Stimulated activated naive CD4-positive, alpha-beta T cell (primary cell): ENCODE results near the gene FUCA2.
"Not testable (repeated sequence)": the region's sequence is repeated elsewhere in the genome, so short reads cannot be mapped to it uniquely, and the experiment has no call there.

Experiments
- DNase-seq, 6 experiments: peaks; one replicate each; lab custom pipeline; 2025; lab: John Stamatoyannopoulos, UW

Gene FUCA2

DNA sequence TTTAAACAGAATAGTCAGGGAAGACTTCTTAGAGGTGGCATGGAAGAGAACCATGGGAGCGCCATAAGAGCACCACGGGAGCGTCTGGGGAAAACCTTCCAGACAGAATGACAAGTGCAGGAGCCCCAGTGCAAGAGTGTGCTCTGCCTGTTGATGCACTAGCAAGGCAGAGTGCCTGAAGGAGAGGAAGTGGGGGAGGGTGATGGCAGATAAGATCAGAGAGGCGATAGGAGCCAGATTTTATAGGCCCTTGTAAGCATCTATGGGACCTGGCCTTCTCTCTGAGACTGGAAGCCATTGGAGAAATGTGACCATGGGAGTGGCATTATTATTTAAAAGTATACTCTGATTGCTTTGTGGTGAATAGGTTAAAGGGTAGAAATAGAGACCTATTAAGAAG lies 13.1 kb downstream of the FUCA2 start:
- peak in 4 of 6 experiments; percentile 17 to 31 (median 24) for DNase-seq

DNA sequence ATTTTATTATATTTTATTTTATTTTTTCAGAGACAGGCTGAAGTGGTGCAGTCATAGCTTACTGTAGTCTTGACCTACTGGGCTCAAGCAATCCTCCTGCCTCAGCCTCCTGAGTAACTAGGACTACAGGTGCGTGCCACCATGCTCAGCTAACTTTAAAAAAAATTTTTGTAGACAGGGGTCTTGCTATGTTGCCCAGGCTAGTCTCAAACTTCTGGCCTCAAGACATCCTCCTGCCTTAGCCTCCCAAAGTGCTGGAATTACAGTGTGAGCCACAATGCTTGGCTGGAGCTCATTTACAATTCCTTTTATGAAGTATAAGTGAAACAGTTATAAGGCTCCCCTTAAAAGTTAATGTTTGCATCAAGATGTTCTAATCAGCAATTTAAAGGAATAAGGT lies 14.5 kb downstream of the FUCA2 start:
- DNase-seq, result no peak

DNA sequence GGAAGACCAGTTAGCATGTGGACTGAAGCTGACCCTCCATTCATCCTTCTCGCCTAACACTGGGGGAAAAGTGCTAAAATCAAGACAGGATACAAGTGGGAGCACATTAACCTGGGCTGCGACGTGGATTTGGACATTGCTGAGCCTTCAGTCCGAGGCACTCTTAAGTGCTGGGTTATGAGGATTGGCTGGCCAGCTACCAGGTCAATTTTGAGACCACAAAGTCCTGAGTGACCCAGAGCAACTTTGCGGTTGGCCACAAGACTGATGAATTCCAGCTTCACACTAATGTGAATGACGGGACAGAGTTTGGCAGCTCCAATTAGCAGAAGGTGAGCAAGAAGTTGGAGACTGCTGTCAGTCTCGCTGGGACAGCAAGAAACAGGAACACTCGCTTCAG lies 20.7 kb downstream of the FUCA2 start:
- DNase-seq, result no peak

DNA sequence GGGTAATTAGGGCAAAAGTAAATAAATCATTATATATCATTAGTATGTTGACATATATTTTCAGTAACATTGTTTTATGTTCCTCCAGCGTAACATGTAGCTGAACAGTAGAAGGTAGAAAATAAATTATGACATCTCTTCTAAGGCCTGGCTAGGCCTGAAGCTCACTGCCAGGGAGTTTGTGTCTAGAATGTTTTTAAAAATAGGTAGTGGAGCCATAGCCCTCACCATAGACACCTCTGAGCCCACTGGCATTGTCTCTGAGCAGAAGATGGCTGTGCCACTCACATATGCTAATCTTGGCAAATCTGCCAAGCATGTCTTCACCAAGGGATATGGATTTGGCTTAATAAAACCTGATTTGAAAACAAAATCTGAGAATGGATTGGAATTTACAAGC lies 21.3 kb downstream of the FUCA2 start:
- no peak for DNase-seq

DNA sequence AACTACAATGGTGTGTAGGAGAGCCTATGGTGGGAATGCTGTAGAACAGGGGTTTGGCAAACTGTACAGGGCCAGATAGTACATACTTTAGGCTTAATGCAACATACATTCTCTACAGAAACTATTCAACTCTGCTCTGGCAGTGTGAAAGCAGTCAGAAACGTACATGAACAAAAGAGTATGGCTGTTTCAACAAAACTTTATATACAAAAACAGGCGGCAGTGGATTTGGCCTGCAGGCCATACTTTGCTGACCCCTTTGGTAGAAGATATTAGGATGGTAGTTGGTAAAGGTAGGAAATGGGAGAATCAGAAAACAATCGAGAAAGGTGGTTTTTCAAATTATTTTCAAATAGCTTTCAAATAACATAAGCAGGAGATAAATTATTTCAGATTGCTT lies 24.8 kb downstream of the FUCA2 start:
- DNase-seq, result no peak

DNA sequence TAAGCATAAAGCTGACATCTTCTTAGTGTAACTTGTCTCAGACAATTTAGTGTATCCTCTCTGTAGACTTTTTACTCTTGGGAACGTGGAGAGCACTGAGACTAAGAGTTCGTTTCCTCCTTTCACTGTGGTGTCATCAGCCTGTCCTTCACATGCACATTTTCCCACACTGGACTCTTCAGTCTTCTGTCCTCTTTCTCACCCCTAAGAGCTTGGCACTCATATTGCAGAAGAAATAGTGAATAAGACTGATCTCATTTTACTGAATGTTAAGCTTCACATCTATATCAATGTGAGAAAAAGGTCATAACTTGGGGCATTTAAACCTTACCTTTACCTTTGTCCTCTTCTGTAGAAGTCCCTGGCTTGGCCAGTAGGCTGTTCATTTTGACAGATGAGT lies 25.6 kb downstream of the FUCA2 start:
- DNase-seq, result no peak

DNA sequence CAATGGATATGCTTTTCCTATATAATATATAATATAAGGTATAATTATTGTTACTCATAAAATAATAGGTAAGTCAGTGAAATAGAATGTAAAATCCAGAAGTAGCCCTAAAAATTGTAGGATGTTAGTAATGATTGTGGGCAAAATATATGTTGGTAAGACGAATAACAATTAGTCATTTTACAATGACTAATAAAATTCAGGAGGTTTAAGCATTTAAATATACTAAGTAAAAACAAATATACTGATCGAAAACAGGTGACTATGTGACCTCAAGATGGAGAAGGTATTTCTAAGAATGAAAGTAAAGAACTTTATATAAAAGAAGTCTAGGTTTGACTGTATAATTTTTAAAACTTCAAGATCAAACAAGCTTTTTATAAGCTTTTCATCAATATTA lies 28.9 kb downstream of the FUCA2 start:
- no peak for DNase-seq

DNA sequence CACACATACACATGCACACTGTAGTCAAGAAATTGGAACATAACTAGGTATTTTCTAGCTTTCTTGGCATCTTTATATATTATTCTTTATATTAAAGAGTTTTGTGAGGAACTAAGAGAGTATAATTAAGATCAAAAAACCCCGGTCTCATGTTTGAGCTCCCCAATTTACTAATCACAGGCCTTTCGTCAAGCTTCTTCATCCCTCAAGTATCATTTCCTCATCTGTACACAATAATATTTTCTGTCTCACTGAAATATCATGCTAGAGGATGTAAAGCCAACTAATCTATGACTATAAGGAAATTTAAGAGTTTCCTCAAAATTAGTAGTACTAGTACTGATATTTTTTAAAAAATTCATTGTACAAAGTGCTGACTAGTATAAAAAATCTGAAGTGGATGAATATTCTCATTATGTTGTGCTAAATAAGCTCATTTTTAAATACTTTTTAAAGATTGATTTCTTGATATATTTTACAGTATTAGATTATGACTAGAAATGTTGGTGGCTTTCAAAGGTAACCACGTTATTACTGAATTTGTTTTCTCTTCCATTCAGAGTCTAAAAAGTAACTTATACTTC lies 32.9 kb downstream of the FUCA2 start:
- DNase-seq, result no peak

GRCh38 chr6:143476545-143476944 lies 35.0 kb downstream of the FUCA2 start:
- DNase-seq, result no peak

- DNase-seq, result no peak
Observed at GRCh38 chr6:143471822-143472221, 39.7 kb downstream of the FUCA2 start.

DNA sequence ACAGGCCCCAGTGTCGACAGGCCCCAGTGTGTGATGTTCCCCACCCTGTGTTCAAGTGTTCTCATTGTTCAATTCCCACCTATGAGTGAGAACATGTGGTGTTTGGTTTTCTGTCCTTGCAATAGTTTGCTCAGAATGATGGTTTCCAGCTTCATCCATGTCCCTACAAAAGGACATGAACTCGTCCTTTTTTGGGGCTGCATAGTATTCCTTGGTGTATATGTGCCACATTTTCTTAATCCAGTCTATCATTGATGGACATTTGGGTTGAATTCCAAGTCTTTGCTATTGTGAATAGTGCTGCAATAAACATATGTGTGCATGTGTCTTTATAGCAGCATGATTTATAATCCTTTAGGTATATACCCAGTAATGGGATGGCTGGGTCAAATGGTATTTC lies 42.7 kb downstream of the FUCA2 start:
- DNase-seq, result not testable (repeated sequence)

GRCh38 chr6:143468026-143468425 lies 43.5 kb downstream of the FUCA2 start:
- no peak for DNase-seq

GRCh38 chr6:143465546-143465945 lies 46.0 kb downstream of the FUCA2 start:
- no peak for DNase-seq

DNA sequence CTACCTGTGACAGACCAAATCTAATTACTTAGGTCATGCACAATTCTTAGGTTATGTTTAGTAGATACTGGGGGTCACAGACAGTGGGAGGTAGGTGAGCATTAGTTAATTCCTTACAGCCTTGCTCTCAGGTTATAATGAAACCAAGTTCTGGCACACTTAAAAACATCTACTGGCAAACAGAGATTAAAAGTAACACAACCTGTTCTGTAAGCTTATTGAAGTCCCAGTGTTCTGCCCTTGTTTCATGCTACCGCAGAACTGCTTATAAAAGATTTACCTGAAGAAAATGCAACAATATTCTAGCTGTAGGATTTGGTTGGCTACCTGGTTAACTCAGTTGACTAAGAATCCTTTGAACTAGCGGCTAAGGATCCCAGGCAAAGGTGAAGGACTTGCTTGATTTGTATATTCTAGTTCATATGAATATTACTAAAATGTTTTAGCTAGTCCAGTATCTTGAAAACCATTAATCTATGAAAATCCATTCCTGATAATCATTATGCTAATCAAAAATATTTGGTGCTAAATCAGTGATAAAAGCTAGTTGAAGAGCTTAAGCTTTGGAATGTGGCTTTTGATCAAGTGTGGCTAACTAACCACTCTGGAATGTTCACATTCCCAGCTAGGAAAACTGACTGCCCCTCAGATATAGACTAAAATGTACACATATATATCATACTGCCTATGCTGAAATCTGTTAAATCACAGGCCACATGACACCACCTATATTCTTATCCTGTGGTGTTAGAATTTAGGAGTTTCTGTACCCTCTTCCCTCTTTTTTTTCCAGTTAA lies 53.8 kb downstream of the FUCA2 start:
- no peak for DNase-seq

GRCh38 chr6:143451531-143451930 lies 60.0 kb downstream of the FUCA2 start:
- no peak for DNase-seq

GRCh38 chr6:143450453-143451371 lies 60.8 kb downstream of the FUCA2 start, which contains the start of the genes ADAT2 and PEX3:
TSS of gene ADAT2 (minus strand) at chr6:143450695. CDS start at chr6:143450658, 37 bp downstream.
TSS of gene PEX3 (plus strand) at chr6:143450805. CDS start at chr6:143451043, 238 bp downstream.
- peak; percentile 84 to 94 (median 90) for DNase-seq

DNA sequence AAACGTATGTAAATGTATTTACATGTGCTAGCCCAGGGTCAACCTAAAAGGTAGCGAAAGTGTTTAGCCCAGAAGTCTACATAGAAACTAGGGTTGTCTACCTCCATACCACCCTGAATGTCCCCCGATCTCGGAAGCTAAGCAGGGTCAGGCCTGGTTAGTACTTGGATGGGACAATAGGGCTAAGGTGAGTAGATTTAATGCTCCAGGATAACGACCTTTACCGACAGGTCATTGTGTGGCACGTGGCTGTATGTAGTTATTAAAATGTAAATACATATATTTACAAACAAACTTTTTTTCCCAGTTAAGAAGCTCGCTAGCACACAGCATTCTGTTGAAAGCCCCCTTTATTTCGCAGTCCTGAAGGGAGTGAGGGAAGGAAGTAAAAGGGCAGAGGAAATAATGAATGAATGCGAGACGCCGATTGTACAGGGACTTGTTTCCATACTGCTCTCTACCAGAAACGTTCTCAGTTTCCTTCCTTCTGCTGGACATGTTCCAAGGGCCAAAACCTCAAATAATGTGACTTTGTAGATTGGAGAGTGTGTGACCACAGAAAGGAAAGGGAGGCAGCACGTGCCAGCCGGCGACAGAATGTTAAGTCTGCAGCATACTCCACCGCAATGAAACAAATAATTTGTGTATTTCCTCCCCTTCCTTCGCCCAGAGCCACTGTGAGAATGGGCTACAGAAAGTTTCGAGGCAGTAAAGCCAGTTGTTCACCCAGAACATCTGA lies 61.6 kb downstream of the FUCA2 start:
- DNase-seq, result peak in 5 of 6 experiments; percentile 1 to 35 (median 17)

- peak in 1 of 6 experiments; percentile 19 for DNase-seq
Observed at GRCh38 chr6:143449082-143449713, 62.3 kb downstream of the FUCA2 start.

GRCh38 chr6:143447865-143448264 lies 63.7 kb downstream of the FUCA2 start:
- not testable (repeated sequence) for DNase-seq
